Measurements from ENCODE around the gene PEX14. TPM values are rescaled to one million over a fixed set of nuclear protein-coding genes. Genes with fewer than 3 reads are reported as not detected.

Gene PEX14
- total RNA-seq, 1 donor from 2014 or later = 47.6 TPM

DNA sequence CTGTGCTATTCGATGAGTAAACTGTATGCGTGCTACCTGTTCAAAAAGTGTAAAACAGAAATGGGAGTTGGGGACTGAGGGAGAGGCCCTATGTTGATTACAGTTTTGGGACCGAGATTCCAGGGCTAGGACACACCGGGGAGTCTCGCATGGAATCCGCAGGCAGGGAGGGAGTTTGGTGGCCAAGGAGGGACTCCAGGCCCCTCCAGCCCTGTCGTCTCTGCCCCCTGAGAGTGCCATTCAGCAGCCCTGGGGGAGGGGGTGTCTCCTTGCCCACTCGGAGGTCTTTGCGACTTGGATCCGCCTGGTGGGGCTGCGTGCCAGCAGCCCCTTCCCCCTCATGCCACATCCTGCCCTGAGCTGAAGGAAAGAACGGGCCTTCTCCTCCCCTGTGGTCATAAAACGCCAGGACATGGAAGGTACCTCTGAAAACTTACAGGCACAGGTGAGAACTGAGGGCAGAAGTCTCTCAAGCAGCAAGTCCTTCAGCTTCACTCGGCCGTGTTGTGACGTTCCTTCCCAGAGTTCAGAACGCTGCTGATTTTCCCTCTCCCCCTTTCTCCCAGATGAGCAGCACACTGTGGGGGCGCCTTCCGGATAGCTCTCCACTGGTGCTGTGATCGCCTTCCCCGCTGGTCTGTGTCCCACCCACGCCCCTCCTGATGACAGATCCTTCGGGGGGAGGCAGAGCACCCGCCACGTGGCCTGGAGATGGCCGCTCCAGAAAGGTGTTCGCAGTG, 141.4 kb downstream of the PEX14 start:
- no peak for DNase-seq (ENCODE audit: low spot score)

DNA sequence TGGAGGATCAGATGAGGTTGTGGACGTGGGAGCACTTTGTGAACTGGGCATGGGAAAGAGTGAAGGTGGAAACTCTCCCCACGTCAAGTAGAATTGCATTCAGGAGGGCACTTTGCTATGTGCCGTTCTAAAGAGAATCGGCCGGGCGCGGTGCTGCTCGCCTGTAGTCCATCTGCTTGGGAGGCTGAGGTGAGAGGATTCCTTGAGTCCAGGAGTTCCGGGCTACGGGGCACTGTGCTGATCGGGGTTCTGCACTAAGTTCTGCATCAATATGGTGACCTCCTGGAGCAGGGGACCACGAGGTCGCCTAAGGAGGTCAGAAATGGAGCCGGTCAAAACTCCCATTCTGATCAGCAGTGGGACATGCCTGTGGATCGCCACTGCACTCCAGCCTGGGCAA, 141.9 kb downstream of the PEX14 start:
- no peak for DNase-seq (ENCODE audit: low spot score)

GRCh38 chr1:10617318-10617717, 142.6 kb downstream of the PEX14 start:
- DNase-seq (ENCODE audit: low spot score) = no peak

DNA sequence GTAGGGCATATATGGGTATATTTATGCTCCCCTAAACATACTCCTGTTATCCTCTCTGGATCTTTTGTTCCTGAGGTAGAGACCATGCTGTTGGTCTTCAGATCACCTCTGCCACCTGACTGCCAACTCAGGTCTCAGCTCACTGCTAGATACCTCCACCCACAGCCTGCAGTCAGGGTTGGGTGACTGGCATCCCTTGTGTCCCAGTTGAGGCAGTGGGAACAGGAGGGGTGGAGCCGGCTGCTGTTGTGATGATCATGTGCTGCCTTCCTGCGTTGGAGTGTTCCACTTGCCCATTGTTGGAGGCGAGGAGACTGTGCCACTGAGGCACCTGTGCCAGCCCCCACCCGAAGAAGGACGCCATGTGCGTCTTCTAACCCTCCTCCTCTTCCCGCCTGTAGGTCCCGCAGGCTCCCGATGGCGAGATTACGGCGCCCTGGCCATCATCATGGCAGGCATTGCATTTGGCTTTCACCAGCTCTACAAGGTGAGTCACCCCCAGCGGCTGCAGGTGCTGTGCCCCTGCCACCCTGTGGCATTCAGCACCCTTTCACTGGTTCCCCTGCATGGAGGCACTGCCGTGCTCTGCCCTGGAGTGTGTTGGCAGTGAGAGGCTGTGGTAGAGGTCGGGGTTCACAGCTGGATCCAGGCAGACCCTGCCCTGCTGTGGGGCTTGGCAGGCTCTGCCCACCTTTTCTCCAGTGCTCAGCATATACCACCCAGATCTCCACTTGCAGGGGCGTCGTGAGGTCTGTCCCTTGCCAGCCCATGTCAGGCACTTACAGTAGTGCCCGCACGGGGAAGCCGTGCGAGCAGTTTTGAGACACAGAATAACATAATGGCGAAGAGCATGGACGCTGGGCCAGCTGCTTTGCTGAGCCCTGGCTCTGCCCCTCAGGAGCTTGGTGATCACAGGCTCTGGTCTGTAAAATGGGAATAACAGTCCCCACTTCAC, 143.5 kb downstream of the PEX14 start:
- no peak for DNase-seq (ENCODE audit: low spot score)

- DNase-seq (ENCODE audit: low spot score) = no peak
Measured at GRCh38 chr1:10620776-10621175, 146.0 kb downstream of the PEX14 start.

- no peak for DNase-seq (ENCODE audit: low spot score)
Measured at GRCh38 chr1:10621906-10622305, 147.2 kb downstream of the PEX14 start.

GRCh38 chr1:10622910-10623685, 148.3 kb downstream of the PEX14 start:
- no peak for DNase-seq (ENCODE audit: low spot score)

GRCh38 chr1:10623686-10624145, 149.0 kb downstream of the PEX14 start:
- DNase-seq (ENCODE audit: low spot score) = no peak

DNA sequence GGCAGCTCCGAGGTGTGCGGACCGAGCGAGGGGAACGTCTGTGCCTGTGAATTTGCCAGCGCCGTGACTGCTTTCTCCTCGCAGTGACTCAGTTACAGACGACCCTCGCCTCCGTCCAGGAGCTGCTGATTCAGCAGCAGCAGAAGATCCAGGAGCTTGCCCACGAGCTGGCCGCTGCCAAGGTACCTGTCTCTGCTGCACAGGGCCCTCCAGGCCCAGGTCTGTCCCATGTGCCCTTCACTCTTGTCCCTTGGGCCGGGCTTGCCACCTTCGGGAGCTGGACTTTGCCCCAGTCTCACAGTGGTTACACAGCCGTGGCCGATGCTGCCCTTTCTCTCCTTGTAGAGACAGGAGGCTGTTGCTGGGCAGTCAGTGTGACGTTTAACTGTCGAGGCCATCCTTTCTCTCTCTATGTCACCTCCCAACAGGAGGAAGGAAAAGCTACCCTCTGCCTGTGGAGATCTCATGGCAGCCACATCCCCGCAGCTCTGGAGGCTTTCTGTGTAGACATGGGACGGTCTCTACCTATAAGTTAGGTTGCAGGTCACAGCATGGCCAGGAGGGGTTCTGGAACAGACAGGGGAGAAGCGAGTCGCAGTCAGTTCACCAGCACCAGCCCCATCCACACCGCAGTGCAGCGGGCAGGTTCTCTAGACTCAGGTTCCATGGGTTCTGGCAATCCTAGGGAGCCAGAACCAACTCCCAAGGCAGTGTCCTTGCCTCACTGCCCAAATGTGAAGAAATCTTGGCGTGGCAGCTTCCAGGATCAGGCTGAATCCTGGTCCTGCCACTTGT, 149.7 kb downstream of the PEX14 start:
- no peak for DNase-seq (ENCODE audit: low spot score)

DNA sequence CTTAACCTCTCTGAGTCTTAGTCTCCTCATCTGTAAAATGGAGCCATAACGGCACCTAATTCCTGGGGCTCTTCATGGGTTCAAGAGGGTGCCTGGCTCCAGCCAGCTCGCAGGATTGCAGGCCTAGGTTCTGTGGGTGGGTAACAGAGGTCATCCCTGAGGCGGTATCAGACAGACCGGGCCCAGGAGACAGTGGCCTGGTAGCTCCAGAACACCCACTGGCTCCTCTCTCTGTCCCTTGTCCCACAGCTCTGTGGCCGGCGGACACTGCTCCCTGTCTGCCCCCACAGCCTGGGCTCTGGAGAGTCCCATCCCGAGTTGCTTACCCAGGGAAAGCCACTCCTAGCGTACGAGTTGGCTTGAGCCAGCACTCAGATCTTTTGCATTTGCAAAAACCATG, 150.3 kb downstream of the PEX14 start:
- DNase-seq (ENCODE audit: low spot score) = no peak

DNA sequence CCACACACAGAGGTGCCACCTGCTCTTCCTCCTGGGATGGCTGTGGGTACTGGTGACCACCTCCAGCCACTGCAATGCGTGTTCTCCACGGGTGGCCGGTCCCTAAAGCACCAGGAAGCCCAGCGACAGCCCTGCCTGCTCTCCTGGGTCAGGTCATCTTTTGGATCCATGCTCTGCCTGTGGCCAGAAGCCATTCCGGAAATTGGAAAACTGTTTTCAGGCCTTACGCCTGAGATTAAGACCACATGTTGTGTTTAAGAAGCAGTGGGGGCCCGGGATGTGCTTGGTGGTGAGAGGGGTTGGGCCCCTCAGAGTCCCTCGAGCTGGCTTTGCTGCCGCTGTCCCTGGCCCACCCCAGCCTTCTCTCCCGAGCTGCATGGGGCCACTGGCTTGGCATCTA, 150.8 kb downstream of the PEX14 start:
- no peak for DNase-seq (ENCODE audit: low spot score)

- DNase-seq (ENCODE audit: low spot score) = no peak
Measured at GRCh38 chr1:10626131-10626731, 151.5 kb downstream of the PEX14 start.

- no peak for DNase-seq (ENCODE audit: low spot score)
Measured at GRCh38 chr1:10626791-10627410, 152.2 kb downstream of the PEX14 start.

- peak; percentile 85 for DNase-seq (ENCODE audit: low spot score)
Measured at GRCh38 chr1:10628685-10629084, 153.9 kb downstream of the PEX14 start.

DNA sequence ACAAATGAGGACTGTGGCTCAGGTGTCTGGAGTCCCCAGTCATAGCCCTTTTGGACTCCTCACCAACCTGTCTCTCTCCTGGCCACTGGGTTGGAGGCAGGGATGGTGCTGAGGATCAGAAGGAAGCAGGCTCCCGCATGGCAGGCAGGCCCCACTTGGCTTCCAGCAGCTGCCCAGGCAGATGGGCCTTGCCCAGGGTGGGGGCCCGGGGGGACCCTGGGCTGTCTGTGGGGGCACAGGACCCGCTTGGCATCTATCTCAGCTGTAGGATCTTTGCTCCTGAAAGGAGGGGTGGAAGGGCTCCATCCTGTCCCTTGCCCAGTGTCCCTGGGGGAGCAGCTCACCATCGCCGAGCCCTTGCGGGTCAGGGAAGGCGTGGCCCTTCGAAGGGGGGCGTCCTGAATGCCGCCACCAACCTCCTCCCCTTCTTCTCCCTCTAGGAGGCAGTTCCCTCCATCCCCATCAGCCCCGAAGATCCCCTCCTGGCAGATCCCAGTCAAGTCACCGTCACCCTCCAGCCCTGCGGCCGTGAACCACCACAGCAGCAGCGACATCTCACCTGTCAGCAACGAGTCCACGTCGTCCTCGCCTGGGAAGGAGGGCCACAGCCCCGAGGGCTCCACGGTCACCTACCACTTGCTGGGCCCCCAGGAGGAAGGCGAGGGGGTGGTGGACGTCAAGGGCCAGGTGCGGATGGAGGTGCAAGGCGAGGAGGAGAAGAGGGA, 154.5 kb downstream of the PEX14 start:
- no peak for DNase-seq (ENCODE audit: low spot score)

- DNase-seq (ENCODE audit: low spot score) = no peak
Measured at GRCh38 chr1:10629816-10630571, 155.2 kb downstream of the PEX14 start.

DNA sequence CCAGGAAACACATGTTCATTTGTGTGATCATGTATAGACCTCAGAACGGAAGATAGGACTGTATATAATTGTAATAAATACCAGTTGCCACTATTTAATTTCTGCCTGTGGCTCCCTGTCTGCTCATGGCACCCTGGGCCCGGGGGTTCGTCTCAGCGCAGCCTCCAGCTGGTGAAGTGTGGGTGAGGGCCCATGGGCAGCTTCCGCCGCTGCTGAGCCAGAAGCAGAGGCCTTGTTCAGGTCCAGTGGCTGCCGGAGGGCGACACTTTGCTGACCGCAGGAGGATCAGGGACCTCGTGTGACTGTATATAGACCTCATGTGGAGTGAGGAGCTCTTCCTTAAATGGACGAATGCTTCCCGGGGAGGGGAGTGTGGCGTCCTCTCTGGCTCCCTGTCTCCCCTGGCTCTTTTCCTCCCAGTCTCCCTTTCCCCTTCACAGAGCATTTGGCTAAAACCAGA, 155.9 kb downstream of the PEX14 start:
- no peak for DNase-seq (ENCODE audit: low spot score)

DNA sequence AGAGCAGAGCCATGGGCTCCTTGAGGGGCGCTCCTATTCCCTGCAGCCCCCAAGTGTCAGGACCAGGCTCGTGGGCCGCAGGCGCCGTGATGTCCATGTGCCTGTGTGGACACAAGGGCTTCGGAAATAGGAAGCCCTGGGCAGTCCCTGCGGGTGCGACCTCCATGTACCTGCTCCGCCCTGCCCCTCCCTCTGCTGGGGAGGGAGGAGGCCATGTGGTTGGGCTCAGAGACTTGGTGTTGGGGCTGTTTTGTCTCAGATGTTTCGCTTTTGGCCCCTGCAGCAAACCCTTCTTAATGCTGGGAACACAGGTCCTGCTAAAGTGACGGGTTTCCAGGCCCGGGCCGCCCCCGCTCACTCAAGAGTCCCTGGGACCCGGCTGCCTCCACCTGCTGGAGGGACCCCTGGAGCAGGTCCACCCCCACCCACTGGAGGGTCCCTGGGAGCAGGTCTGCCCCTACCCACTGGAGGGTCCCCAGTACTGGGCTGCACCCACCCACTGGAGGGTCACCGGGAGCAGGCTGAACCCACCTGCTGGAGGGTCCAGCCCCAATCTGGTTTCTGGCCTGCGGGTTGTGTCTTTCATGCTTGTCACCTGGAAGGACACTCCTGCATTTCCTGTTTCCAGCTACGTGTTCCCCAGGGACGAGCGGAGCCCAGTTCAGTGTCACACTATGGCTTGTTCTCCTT, 156.5 kb downstream of the PEX14 start:
- DNase-seq (ENCODE audit: low spot score) = no peak
